Measurements from ENCODE around the gene PRMT1.

- TF ChIP-seq, protein P1, sequence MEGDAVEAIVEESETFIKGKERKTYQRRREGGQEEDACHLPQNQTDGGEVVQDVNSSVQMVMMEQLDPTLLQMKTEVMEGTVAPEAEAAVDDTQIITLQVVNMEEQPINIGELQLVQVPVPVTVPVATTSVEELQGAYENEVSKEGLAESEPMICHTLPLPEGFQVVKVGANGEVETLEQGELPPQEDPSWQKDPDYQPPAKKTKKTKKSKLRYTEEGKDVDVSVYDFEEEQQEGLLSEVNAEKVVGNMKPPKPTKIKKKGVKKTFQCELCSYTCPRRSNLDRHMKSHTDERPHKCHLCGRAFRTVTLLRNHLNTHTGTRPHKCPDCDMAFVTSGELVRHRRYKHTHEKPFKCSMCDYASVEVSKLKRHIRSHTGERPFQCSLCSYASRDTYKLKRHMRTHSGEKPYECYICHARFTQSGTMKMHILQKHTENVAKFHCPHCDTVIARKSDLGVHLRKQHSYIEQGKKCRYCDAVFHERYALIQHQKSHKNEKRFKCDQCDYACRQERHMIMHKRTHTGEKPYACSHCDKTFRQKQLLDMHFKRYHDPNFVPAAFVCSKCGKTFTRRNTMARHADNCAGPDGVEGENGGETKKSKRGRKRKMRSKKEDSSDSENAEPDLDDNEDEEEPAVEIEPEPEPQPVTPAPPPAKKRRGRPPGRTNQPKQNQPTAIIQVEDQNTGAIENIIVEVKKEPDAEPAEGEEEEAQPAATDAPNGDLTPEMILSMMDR (IDR thresholded peaks at IDR 0.05): no peak
- TF ChIP-seq POLR2A (IDR thresholded peaks at IDR 0.05): no peak
Measured at GRCh38 chr19:49705919-49706318, 28.8 kb downstream of the PRMT1 start.

Measured in uterus (tissue), 2 donors.